GM19025 (cell line): ENCODE results near the gene SETD1A.

Experiments
- ATAC-seq: cut with Tn5 transposase; IDR thresholded peaks from one replicate; pipeline ENCODE4 v1.9.1; 2021; ENCODE audit warnings: mild to moderate bottlenecking, low read depth, moderate library complexity; ENCODE audit not compliant: unreplicated experiment

The SETD1A gene

DNA sequence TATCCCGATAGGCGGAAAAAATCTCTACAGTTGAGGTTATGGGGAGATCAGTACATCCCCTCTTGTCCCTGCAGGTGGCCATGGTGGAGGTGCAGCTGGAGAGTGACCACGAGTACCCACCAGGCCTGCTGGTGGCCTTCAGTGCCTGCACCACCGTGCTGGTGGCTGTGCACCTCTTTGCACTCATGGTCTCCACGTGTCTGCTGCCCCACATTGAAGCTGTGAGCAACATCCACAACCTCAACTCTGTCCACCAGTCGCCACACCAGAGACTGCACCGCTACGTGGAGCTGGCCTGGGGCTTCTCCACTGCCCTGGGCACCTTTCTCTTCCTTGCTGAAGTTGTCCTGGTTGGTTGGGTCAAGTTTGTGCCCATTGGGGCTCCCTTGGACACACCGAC, 4.4 kb upstream of the SETD1A start:
- no peak for ATAC-seq

DNA sequence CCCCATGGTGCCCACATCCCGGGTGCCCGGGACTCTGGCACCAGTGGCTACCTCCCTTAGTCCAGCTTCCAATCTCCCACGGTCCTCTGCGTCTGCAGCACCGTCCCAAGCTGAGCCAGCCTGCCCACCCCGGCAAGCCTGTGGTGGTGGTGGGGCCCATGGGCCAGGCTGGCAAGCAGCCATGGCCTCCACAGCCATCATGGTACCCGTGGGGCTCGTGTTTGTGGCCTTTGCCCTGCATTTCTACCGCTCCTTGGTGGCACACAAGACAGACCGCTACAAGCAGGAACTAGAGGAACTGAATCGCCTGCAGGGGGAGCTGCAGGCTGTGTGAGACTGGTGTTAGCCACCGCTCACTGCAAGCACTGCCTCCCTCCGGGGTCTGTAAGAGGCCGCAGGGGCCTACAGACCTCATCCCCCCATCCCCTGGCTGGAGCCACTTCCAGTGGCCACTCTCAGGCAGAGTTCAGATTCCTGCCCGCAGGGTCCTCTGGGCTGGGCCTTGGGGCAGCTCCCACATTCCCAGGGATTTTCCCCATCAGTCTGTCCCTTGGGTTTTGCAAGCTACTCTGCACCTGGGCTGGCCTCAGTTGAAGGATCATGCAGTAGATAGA, 3.9 kb upstream of the SETD1A start:
- no peak for ATAC-seq

DNA sequence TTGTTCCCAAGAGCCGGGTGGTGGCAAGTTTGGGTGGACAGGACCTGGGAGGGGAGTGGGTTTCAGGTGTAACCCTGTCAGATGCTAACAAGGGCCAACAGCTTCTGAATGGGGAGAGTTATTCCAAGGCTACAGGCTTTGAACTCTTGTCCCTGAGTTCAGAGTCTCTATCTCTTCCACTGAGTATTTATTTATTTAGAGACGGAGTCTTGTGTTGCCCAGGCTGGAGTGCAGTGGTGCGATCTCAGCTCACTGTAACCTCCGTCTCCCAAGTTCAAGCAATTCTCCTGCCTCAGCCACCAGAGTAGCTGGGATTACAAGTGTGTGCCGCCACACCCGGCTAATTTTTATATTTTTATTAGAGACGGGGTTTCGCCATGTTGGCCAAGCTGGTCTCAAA, 2.6 kb upstream of the SETD1A start:
- no peak for ATAC-seq

DNA sequence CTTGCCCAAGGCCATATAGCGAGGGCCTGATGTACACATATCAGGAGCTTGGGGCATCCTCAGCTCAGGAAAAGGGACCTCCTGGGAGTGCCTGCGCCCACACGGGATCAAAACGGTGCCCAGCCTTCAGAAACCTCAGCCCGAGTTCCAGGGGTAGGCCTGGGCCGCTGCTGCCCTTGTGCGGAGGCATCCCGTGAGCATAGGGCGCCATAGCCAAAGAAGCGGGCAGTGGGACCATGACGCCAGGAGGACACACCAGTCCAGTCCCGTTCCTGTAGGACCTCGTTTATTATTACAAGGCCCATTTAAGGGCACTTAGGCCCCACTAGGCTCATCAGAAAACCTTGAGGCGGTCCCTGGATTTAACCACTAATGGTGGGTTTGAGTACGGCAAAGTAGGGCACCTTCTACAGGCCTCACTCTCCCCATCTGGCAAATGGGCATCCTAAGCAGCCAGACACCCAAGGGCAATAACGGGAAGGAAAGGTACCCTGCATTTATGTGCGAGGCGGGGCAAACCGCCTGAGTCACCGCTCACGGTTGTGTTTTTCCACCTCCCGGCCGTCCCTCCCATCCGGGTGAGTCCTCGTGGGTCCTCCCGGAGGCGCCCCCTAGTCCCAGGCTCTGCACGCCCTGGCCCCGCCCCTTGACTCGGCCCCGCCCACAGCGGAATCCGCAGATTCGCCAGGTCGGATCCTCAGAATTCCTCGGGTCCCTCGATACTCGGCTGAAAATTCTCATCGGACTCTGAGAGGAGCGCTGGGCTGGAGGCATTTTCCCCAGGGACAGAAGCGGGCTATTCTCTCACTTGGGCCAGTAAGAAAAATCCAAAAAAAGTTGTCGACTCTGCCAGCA, 726 bp upstream of the SETD1A start:
- peak; percentile 35 for ATAC-seq

DNA sequence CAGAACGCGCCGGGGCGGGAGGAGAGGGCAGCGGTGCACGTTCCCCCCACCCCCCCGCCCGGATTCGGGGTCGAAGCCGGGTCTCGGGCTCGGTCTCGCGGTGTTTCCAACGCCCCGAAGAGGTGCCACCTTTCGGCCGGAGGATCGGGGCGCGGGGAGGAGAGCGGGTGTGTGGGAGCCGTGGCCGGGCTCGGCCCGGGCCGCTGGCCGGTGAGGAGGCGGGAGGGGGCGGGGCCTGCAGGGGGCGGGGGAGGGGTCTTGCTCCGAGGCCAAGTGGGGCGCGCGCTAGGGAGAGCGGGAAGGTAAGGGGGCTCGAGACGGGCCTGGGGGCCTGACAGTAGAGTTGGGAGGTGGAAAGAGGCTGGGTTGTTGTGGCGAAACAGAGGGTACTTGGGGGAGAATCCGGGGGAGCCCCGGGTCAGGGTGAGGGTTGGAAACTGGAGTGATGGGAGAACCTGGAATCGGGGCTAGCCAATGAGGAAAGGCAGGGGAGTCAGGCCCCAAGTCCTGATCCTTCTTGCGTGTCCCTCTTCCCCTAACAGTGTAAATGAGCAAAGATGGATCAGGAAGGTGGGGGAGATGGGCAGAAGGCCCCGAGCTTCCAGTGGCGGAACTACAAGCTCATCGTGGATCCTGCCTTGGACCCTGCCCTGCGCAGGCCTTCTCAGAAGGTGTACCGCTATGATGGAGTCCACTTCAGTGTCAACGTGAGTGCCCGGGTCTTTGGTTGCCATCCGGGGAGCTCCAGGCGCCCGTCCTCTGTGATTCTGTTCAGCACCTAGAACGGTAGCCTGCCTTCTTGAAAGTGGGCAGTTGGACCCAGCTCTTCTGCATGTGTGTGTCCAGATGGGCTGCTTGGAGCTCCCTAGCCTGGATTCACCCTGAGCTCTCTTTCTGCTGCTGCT, 873 bp downstream of the SETD1A start:
- peak; percentile 24 for ATAC-seq

DNA sequence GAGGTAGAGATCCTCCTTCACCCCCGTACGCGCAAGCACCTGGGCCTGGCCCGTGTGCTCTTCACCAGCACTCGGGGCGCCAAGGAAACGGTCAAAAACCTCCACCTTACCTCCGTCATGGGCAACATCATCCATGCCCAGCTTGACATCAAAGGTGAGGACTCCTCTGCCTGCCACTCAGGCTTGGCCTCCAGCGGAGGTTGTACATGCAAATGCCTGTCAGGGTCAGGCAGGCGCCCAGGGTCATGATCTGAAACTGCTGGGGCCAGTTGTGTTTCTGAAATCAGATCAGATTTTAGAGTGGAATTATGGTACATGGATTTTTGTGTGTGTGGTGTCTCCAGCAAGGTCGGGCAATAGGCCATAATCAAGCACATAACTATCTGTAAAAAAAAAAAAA, 3.8 kb downstream of the SETD1A start:
- no peak for ATAC-seq

DNA sequence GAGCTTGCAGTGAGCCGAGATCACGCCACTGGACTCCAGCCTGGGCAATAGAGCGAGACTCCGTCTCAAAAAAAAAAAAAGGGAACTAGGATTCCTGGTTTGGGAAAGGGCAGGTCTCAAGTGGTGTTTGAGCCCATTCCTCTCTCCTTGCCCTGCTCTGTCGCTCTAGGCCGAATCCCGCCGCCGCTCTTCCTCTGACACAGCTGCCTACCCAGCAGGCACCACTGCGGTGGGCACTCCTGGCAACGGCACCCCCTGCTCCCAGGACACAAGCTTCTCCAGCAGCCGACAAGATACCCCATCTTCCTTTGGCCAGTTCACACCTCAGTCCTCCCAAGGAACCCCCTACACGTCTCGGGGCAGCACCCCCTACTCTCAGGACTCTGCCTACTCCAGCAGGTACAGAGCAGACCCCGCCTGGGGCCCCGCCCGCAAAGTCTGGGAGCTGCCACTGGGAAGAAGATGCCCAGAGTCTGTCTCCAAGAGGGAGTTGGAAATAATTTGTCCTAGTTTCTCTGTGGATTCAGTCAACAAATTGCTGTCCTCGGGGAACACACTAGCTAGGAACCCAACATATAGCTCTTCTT, 6.5 kb downstream of the SETD1A start:
- no peak for ATAC-seq

DNA sequence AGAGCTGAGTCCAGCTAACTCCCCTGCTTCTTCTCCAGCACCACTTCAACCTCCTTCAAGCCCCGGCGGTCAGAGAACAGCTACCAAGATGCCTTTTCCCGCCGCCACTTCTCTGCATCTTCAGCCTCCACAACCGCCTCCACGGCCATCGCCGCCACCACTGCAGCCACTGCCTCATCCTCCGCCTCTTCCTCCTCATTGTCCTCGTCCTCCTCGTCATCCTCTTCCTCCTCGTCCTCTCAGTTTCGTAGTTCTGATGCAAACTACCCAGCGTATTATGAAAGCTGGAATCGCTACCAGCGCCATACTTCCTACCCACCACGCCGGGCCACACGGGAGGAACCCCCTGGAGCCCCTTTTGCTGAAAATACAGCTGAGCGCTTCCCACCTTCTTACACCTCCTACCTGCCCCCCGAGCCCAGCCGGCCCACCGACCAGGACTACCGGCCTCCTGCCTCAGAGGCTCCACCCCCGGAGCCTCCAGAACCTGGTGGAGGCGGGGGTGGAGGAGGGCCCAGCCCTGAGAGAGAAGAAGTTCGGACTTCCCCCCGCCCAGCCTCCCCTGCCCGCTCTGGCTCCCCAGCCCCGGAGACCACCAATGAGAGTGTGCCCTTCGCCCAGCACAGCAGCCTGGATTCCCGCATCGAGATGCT, 7.1 kb downstream of the SETD1A start:
- ATAC-seq, result no peak

DNA sequence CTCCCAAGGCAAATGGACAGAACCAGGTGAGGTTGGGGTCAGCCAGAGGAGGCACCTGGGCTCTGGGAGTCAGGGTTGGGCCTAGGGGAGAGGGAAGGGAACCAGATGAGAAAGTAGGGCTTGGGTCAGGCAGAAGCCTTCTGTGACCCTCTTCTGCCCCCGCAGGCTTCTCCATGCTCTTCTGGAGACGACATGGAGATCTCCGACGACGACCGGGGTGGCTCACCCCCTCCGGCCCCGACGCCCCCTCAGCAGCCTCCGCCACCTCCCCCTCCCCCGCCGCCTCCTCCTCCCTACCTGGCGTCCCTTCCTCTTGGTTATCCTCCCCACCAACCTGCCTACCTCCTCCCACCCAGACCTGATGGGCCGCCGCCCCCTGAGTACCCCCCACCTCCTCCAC, 7.9 kb downstream of the SETD1A start:
- ATAC-seq, result no peak

DNA sequence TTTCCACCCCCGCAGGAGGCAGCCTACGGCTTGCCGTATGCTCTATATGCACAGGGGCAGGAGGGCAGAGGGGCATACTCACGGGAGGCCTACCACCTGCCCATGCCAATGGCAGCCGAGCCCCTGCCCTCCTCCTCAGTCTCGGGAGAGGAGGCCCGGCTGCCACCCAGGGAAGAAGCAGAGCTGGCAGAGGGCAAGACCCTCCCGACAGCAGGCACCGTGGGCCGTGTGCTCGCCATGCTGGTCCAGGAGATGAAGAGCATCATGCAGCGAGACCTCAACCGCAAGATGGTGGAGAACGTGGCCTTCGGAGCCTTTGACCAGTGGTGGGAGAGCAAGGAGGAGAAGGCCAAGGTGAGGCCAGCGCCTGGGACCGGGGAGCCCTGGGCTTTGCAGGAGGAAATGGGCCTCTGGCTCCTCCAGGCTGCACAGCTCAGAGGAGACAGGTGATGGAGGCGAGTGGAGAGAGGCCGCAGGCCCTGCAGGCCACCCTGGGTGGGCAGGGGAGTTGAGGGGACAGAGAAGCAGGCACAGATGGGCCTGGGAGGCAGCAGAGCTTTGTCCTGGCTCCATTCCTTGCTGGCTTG, 8.6 kb downstream of the SETD1A start:
- ATAC-seq, result no peak

DNA sequence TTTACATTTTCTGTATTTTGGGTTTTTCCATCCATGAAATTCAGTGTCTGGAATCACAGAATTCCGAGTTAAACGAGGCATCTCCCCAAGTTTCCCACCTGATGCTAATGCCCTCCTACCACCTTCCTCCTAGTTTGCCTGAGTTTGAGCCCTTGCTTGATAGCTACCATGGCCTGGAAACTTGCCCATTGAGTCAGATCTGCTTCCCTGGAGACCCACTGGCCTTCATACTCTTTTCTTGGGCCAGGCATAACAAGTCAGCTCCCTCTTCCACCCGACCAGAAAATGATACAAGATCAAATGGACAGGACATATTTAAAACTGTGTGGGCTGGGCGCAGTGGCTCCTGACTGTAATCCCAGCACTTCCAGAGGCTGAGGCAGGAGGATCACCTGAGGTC, 10.2 kb downstream of the SETD1A start:
- no peak for ATAC-seq

DNA sequence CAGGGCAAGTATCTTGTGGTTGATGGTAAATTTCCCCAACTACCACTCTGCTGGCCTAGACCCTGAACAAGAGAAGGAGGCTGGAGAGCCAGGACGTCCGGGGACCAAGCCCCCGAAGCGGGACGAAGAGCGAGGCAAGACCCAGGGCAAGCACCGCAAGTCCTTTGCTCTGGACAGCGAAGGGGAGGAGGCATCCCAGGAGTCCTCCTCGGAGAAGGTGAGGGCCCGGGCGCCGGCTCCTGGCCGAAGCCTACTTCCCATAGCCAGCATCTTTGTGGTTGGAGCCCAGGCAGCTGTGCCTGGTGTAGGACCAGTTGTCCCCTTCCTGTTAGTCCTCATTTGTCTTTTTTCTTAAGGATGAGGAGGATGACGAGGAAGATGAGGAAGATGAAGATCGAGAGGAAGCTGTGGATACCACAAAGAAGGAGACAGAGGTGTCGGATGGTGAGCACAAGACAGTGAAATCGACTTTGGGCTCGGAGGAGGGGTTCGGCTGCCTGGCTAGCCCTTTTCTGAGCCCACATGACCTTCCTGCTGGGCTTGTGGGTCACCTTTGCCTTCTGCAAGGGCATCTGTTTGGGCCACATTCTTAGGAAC, 11.8 kb downstream of the SETD1A start:
- no peak for ATAC-seq

DNA sequence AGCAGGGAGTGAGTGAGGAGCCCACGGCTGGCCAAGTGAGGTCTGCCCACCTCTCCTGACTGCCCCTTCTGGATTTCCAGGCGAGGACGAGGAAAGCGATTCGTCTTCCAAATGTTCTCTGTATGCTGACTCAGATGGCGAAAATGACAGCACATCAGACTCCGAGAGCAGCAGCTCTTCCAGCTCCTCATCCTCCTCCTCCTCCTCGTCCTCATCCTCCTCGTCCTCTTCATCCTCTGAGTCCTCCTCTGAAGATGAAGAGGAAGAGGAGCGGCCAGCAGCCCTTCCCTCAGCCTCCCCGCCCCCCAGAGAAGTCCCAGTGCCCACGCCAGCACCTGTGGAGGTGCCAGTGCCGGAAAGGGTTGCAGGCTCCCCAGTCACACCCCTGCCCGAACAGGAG, 13.7 kb downstream of the SETD1A start:
- no peak for ATAC-seq

DNA sequence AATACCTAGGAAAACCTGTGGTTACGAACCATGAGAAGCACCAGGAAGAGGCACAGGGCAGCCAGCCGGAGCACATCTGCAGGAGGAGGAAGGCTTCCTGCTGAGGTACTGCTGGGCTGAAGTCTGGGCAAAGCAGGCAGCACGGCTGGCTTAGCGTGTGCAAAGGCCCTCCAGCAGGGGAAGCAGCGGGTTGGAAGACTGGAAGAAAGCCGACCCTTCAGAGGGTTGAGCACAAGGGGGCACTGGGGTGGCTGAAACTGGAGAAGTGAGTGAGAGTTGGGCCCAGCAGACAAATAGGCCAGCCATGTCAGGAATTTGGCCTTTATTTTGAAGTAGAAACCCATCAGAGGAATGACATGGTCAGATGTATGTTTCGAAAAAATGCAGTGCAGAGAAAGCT, 15.3 kb downstream of the SETD1A start:
- ATAC-seq, result no peak

DNA sequence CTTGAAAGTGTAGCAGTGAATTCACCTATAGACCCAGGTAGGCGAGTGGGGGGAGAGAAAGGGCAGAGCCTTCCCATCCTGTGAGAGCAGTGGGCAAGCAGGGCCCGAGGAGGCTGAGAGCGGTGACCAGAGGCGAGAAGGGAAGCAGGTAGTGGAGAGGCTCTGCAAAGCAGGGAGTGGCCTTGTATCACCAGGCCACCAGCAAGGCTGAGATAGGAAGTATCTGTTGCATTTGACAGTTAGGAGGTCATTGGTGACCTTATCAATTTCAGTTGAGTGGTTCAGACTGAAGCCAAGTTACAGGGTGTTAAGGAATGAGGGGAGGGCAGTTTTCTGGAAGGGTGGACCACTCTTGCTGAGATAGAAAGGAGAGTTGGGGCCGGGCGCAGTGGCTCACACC, 16.8 kb downstream of the SETD1A start:
- no peak for ATAC-seq

DNA sequence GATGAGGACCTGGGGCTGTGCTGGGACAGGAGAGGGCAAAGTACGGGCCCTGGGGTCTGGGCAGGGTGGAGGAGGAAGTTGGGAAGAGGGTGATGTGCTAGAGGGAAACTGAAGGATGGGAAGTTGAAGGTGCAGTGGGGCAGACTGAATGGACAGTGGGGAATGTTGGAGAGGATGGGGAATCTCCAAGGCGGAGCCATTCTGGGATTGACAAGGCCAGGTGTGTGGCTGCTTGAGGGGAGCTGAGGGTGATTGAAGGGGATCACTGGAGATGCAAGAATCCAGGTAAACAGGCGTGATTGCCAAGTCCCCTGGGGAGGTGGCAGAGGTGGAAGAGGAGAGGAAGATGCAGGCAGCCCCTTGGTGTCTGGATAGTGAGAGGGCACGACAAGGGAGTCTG, 18.9 kb downstream of the SETD1A start:
- ATAC-seq, result no peak

DNA sequence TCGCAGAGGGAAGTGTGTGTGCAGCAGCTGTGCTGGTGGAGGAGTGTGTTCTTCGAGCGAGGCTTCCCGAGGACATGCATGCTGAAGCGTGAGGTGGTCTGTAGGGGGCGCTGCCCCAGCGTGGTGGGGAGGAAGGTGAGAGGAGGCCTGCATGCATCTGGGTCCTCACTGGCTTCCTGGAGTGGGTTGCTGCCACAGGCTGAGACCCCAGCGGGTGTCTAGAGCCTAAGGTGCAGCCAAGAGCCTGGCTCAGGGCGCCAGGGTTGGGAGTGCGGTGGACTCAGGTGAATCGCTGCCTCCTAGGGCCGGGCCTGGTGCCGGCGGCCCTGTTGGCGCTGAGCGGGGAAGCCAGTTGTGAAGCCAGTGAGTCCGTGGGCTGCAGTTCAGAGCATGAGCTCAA, 19.9 kb downstream of the SETD1A start:
- no peak for ATAC-seq

DNA sequence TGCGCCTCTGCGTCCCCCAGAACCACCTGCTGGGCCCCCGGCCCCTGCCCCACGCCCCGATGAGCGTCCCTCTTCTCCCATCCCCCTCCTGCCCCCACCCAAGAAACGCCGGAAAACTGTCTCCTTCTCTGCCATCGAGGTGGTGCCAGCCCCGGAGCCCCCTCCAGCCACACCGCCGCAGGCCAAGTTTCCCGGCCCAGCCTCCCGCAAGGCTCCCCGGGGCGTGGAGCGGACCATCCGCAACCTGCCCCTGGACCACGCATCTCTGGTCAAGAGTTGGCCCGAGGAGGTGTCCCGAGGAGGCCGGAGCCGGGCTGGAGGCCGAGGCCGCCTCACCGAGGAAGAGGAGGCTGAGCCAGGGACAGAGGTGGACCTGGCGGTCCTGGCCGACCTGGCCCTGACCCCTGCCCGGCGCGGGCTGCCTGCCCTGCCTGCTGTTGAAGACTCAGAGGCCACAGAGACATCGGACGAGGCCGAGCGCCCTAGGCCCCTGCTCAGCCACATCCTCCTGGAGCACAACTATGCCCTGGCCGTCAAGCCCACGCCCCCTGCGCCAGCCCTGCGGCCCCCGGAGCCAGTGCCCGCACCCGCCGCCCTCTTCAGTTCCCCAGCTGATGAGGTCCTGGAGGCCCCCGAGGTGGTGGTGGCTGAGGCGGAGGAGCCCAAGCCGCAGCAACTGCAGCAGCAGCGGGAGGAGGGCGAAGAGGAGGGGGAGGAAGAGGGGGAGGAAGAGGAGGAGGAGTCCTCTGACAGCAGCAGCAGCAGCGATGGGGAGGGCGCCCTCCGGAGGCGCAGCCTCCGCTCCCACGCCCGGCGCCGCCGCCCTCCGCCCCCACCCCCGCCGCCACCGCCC, 21.8 kb downstream of the SETD1A start:
- ATAC-seq, result no peak

DNA sequence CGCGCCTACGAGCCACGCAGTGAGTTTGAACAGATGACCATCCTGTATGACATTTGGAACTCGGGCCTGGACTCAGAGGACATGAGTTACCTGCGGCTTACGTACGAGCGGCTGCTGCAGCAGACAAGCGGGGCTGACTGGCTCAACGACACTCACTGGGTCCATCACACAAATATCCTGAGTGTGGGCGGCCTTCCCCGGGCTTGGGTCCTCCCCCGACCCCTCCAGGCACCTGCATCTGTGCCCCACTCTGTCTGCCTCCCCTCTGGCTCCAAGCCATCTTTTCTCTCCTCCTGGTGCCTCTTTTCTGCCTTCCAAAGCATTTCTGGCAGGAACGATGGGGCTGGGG, 22.4 kb downstream of the SETD1A start:
- ATAC-seq, result no peak
